ENCODE measurements around the gene PIP4K2C. TPM values are rescaled to one million over a fixed set of nuclear protein-coding genes. Genes with fewer than 3 reads are reported as not detected.

Gene PIP4K2C
- total and polyA plus RNA-seq, 4 donors: 13.7 to 42.2 (median 20.8) TPM

GRCh38 chr12:57545809-57546437 lies 45.1 kb upstream of the PIP4K2C start:
- no peak for TF ChIP-seq CTCF (IDR thresholded peaks at IDR 0.05; ENCODE audit: control extremely low read depth, extremely low read depth)
- Histone ChIP-seq H3K27ac (ENCODE audit: low read depth in 1 of 2, low read length in 1 of 2) (peak overlapping the region; percentile 89 to 93), H3K27me3 (ENCODE audit: control insufficient read depth in 3 of 3, insufficient read depth in 3 of 3, low read length in 2 of 3) (peaks cover 0 to 32% (median 24%) of the 10 kb centered on the region in 3 donors), H3K9ac (ENCODE audit: insufficient read depth in 1 of 2, low read length in 2 of 2) (peak overlapping the region; percentile 82 to 97), H3K4me1 (ENCODE audit: control insufficient read depth in 5 of 5, insufficient read depth in 5 of 5, low read length in 5 of 5) (peaks cover 0 to 18% (median 8%) of the 10 kb centered on the region in 5 donors), H3K9me3 (ENCODE audit: control insufficient read depth in 4 of 4, insufficient read depth in 3 of 4, low read length in 3 of 4) (no peaks in the 10 kb centered on the region), H3K4me3 (peak overlapping the region; percentile 93), H3K36me3 (ENCODE audit: control insufficient read depth in 4 of 4, insufficient read depth in 4 of 4, low read length in 4 of 4) (peaks cover 3 to 8% (median 4%) of the 10 kb centered on the region in 4 donors)
- 61 to 69% methylated on average over 15 of the region's 15 CpGs for WGBS, 2 donors
- DNase-seq: peak in 1 of 3 donors; percentile 6
- no peak for ATAC-seq (ENCODE audit: insufficient read depth, low FRiP score)

- Histone ChIP-seq H3K27me3 (ENCODE audit: control insufficient read depth in 3 of 3, insufficient read depth in 3 of 3, low read length in 2 of 3) (peaks cover 0 to 36% (median 25%) of the 10 kb centered on the region in 3 donors), H3K4me3 (peak within 1 kb of the TSS; percentile 93), H3K9ac (ENCODE audit: insufficient read depth in 1 of 2, low read length in 2 of 2) (peak within 1 kb of the TSS; percentile 82 to 97), H3K27ac (ENCODE audit: low read depth in 1 of 2, low read length in 1 of 2) (peak within 1 kb of the TSS; percentile 89 to 93), H3K9me3 (ENCODE audit: control insufficient read depth in 4 of 4, insufficient read depth in 3 of 4, low read length in 3 of 4) (no peaks in the 10 kb centered on the region), H3K36me3 (ENCODE audit: control insufficient read depth in 4 of 4, insufficient read depth in 4 of 4, low read length in 4 of 4) (peaks cover 0 to 5% (median 3%) of the 10 kb centered on the region in 4 donors), H3K4me1 (ENCODE audit: control insufficient read depth in 5 of 5, insufficient read depth in 5 of 5, low read length in 5 of 5) (peaks cover 0 to 18% (median 8%) of the 10 kb centered on the region in 5 donors)
- DNase-seq (peak; percentile 98 to 99 (median 98)), ATAC-seq (ENCODE audit: insufficient read depth, low FRiP score) (peak; percentile 95)
- TF ChIP-seq CTCF (IDR thresholded peaks at IDR 0.05; ENCODE audit: control extremely low read depth, extremely low read depth): no peak
- 0 to 1% methylated on average over 56 of the region's 56 CpGs for WGBS, 2 donors
Measured at GRCh38 chr12:57546438-57547287, 44.3 kb upstream of the PIP4K2C start, which contains the start of gene DCTN2. TSS of gene DCTN2 (minus strand) at chr12:57547192. CDS start at chr12:57547063, 129 bp downstream.

GRCh38 chr12:57547288-57548012 lies 43.5 kb upstream of the PIP4K2C start:
- ATAC-seq (ENCODE audit: insufficient read depth, low FRiP score) (no peak), DNase-seq (no peak)
- Histone ChIP-seq H3K9ac (ENCODE audit: insufficient read depth in 1 of 2, low read length in 2 of 2) (no peak overlapping the region), H3K9me3 (ENCODE audit: control insufficient read depth in 4 of 4, insufficient read depth in 3 of 4, low read length in 3 of 4) (no peaks in the 10 kb centered on the region), H3K27me3 (ENCODE audit: control insufficient read depth in 3 of 3, insufficient read depth in 3 of 3, low read length in 2 of 3) (peaks cover 0 to 37% (median 25%) of the 10 kb centered on the region in 3 donors), H3K27ac (ENCODE audit: low read depth in 1 of 2, low read length in 1 of 2) (no peak overlapping the region), H3K4me3 (no peak overlapping the region), H3K4me1 (ENCODE audit: control insufficient read depth in 5 of 5, insufficient read depth in 5 of 5, low read length in 5 of 5) (peaks cover 0 to 18% (median 8%) of the 10 kb centered on the region in 5 donors), H3K36me3 (ENCODE audit: control insufficient read depth in 4 of 4, insufficient read depth in 4 of 4, low read length in 4 of 4) (peaks cover 0 to 5% (median 1%) of the 10 kb centered on the region in 4 donors)
- WGBS, 2 donors: 16 to 21% methylated on average over 9 of the region's 9 CpGs
- no peak for TF ChIP-seq CTCF (IDR thresholded peaks at IDR 0.05; ENCODE audit: control extremely low read depth, extremely low read depth)

All from lung (tissue), 12 donors.